Psoas muscle (tissue), 8 donors: ENCODE data around the gene AOX1. TPM values are rescaled to one million over a fixed set of nuclear protein-coding genes. Genes with fewer than 3 reads are reported as not detected.

Experiments
- ATAC-seq, 4 donors: fragments of 200-7000 bp; cut with Tn5 transposase; one replicate each; pipeline ENCODE4 v1.9.1; 2020; ENCODE audit warnings: moderate library complexity in 3 of 4, mild to moderate bottlenecking in 2 of 4
- DNase-seq, 2 donors: peaks; one replicate each; pipeline ENCODE4 v3.0.0-alpha.2; 2020
- H3K27ac ChIP-seq: fragments of 200-600 bp; one replicate; pipeline ENCODE4 v1.8.0; 2022
- H3K27me3 ChIP-seq, 3 donors: fragments of 200-600 bp in 1 of 3; one replicate each; pipeline versions ENCODE4 v1.6.1 to v1.8.0; 2013 to 2022; ENCODE audit warnings: low read length in 2 of 3, mild to moderate bottlenecking in 2 of 3, moderate library complexity in 1 of 3; ENCODE audit not compliant: insufficient read depth in 3 of 3
- H3K36me3 ChIP-seq, 2 donors: fragments of 200-600 bp in 1 of 2; one replicate each; pipeline versions ENCODE4 v1.6.1 to v1.8.0; 2013 to 2022; ENCODE audit warnings: low read depth in 1 of 2, mild to moderate bottlenecking in 1 of 2, moderate library complexity in 1 of 2; ENCODE audit not compliant: insufficient read depth in 1 of 2
- H3K4me1 ChIP-seq: fragments of 200-600 bp; one replicate; pipeline ENCODE4 v1.8.0; 2022
- H3K4me3 ChIP-seq: fragments of 200-600 bp; one replicate; pipeline ENCODE4 v1.8.0; 2022; ENCODE audit warnings: mild to moderate bottlenecking
- H3K9me3 ChIP-seq: fragments of 200-600 bp; one replicate; pipeline ENCODE4 v1.8.0; 2022
- CTCF ChIP-seq: fragments of 200-600 bp; IDR thresholded peaks from one replicate; pipeline ENCODE4 v1.8.0; 2022; ENCODE audit warnings: antibody characterized with exemption
- WGBS, 3 donors: extraction: QIAGEN DNeasy Blood & Tissue Kit; methylation state at CpG; one replicate each; pipeline versions ENCODE4 v1.1.6 to v1.1.7; 2013; 5-methylcytosine and 5-hydroxymethylcytosine counted together
- intact Hi-C, 2 donors: fragments of 100-400 bp; cut with DNase I; formaldehyde crosslinking; loops; one replicate each; pipeline versions ENCODE4 v1.11.0 to v1.14.2; 2022
- polyA plus RNA-seq, 3 donors: library from polyadenylated mRNA; stranded (reverse); fragments of 200-250 nt; gene quantifications; one replicate each; pipeline ENCODE4 v1.2.3, GENCODE V29; 2013
- total RNA-seq, 4 donors: library from RNA; stranded (reverse); fragmentation: NEBNext Ultra II Directional in 2 of 4; extraction: Animal tissue kit (Norgen Biotek cat#: 25700) in 2 of 4; gene quantifications; one replicate each; pipeline versions ENCODE4 v1.2.1 to v1.2.4, GENCODE V29; 2021 to 2023
- donor health status: healthy with polysubstance abuse.
- donor health status: DM: no; HTN: no; CAD: no; lungs with moderate emphysema.
- donor health status: Bipolar disorder and iron deficiency.
- donor health status: healthy.
- donor health status: DM: yes; HTN: yes; CAD: no.
- donor health status: DM: no; HTN: no; CAD: no.
- donor health status: DM: no; HTN: no; CAD: no.
- donor health status: DM: yes; HTN: yes; CAD: no.

The AOX1 gene
- total and polyA plus RNA-seq, 7 donors = 4.2 to 17.0 (median 10.3) TPM

GRCh38 chr2:200592406-200593075, 6.7 kb downstream of the AOX1 start:
- H3K27ac ChIP-seq = no peak overlapping the region
- no peaks in the 10 kb centered on the region for H3K4me1 ChIP-seq
- no peak for TF ChIP-seq CTCF
- no peaks in the 10 kb centered on the region for H3K27me3 ChIP-seq
- no peak overlapping the region for H3K4me3 ChIP-seq
- intact Hi-C loops = no loop called here
- WGBS, 3 donors = 55 to 74% (median 64%) methylated on average over 1 of the region's 1 CpG
- no peaks in the 10 kb centered on the region for H3K9me3 ChIP-seq
- H3K36me3 ChIP-seq = no peaks in the 10 kb centered on the region
- DNase-seq = no peak
- ATAC-seq = no peak

GRCh38 chr2:200593905-200594304, 8.1 kb downstream of the AOX1 start:
- ATAC-seq = no peak
- 50 to 63% (median 54%) methylated on average over 1 of the region's 1 CpG for WGBS, 3 donors

GRCh38 chr2:200595913-200596312, 10.1 kb downstream of the AOX1 start:
- H3K4me3 ChIP-seq = no peak overlapping the region
- no peaks in the 10 kb centered on the region for H3K9me3 ChIP-seq
- no peak overlapping the region for H3K27ac ChIP-seq
- WGBS, 3 donors = 50 to 72% (median 67%) methylated on average over 3 of the region's 3 CpGs
- ATAC-seq = no peak
- H3K4me1 ChIP-seq = no peaks in the 10 kb centered on the region
- intact Hi-C loops = no loop called here
- H3K36me3 ChIP-seq = no peaks in the 10 kb centered on the region
- TF ChIP-seq CTCF = no peak
- H3K27me3 ChIP-seq = peaks cover 0 to 2% (median 0%) of the 10 kb centered on the region in 3 donors
- DNase-seq = no peak

More at GRCh38 chr2:200593905-200594304, 8.1 kb downstream of the AOX1 start:
- Histone ChIP-seq H3K9me3 (no peaks in the 10 kb centered on the region), H3K4me3 (no peak overlapping the region), H3K36me3 (no peaks in the 10 kb centered on the region), H3K27ac (no peak overlapping the region), H3K4me1 (no peaks in the 10 kb centered on the region), H3K27me3 (no peaks in the 10 kb centered on the region)
- no peak for DNase-seq
- intact Hi-C loops = no loop called here
- TF ChIP-seq CTCF = no peak

- Histone ChIP-seq H3K36me3 (no peaks in the 10 kb centered on the region), H3K9me3 (no peaks in the 10 kb centered on the region), H3K4me1 (no peaks in the 10 kb centered on the region), H3K27me3 (peaks cover 0 to 2% (median 0%) of the 10 kb centered on the region in 3 donors), H3K4me3 (no peak overlapping the region), H3K27ac (no peak overlapping the region)
- intact Hi-C loops = no loop called here
- ATAC-seq = no peak
- TF ChIP-seq CTCF = no peak
- DNase-seq = no peak
- WGBS, 3 donors = 75 to 80% (median 80%) methylated on average over 5 of the region's 5 CpGs
These were observed 11.2 kb downstream of the AOX1 start for GRCh38 chr2:200596774-200597570.
